ENCODE measurements around the gene EGFL6. TPM values are rescaled to one million over a fixed set of nuclear protein-coding genes. Genes with fewer than 3 reads are reported as not detected.

EGFL6 gene, protein sequence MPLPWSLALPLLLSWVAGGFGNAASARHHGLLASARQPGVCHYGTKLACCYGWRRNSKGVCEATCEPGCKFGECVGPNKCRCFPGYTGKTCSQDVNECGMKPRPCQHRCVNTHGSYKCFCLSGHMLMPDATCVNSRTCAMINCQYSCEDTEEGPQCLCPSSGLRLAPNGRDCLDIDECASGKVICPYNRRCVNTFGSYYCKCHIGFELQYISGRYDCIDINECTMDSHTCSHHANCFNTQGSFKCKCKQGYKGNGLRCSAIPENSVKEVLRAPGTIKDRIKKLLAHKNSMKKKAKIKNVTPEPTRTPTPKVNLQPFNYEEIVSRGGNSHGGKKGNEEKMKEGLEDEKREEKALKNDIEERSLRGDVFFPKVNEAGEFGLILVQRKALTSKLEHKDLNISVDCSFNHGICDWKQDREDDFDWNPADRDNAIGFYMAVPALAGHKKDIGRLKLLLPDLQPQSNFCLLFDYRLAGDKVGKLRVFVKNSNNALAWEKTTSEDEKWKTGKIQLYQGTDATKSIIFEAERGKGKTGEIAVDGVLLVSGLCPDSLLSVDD
- polyA plus RNA-seq (2012; ENCODE audit: insufficient read depth, insufficient read length) = not detected

- H3K4me3 ChIP-seq (ENCODE audit: low read length) = no peak within 1 kb of the TSS
- no peak for DNase-seq (ENCODE audit: low read depth, low spot score)
Observed at GRCh38 chrX:13569479-13570260, at the start of gene EGFL6. Gene EGFL6 (plus strand): TSS chrX:13569601. CDS start chrX:13569862, 261 bp downstream.

GRCh38 chrX:13520351-13520750, 49.0 kb upstream of the EGFL6 start:
- DNase-seq (ENCODE audit: low read depth, low spot score) = no peak

GRCh38 chrX:13520936-13521335, 48.5 kb upstream of the EGFL6 start:
- no peak overlapping the region for H3K4me3 ChIP-seq (ENCODE audit: low read length)
- DNase-seq (ENCODE audit: low read depth, low spot score) = no peak

More at GRCh38 chrX:13520351-13520750, 49.0 kb upstream of the EGFL6 start:
- H3K4me3 ChIP-seq (ENCODE audit: low read length) = no peak overlapping the region

GRCh38 chrX:13522811-13523210, 46.6 kb upstream of the EGFL6 start:
- no peak for DNase-seq (ENCODE audit: low read depth, low spot score)

GRCh38 chrX:13533726-13534125, 35.7 kb upstream of the EGFL6 start:
- DNase-seq (ENCODE audit: low read depth, low spot score) = no peak
- no peak overlapping the region for H3K4me3 ChIP-seq (ENCODE audit: low read length)

More at GRCh38 chrX:13522811-13523210, 46.6 kb upstream of the EGFL6 start:
- no peak overlapping the region for H3K4me3 ChIP-seq (ENCODE audit: low read length)

GRCh38 chrX:13535376-13536165, 33.8 kb upstream of the EGFL6 start:
- no peak overlapping the region for H3K4me3 ChIP-seq (ENCODE audit: low read length)
- no peak for DNase-seq (ENCODE audit: low read depth, low spot score)

GRCh38 chrX:13536551-13536950, 32.9 kb upstream of the EGFL6 start:
- H3K4me3 ChIP-seq (ENCODE audit: low read length) = no peak overlapping the region
- no peak for DNase-seq (ENCODE audit: low read depth, low spot score)

DNA sequence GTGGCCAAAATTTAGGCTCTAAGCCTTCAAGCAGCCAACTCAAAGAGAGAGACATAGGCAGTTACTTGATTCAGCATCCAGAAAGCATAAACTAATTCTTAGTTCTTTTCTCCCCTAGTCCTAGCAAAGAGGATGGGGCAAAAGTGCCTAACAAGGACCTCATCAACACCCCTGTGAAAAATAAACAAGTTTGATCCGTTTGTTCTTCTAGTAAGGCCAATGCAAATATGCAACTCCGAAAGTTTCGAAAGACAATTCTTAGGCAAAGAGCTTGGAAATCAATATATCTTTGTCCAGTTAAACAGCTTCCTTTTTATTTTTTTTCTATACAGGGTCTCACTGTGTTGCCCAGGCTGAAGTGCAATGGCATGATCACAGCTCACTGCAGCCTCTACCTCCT, 31.0 kb upstream of the EGFL6 start:
- DNase-seq (ENCODE audit: low read depth, low spot score) = no peak

DNA sequence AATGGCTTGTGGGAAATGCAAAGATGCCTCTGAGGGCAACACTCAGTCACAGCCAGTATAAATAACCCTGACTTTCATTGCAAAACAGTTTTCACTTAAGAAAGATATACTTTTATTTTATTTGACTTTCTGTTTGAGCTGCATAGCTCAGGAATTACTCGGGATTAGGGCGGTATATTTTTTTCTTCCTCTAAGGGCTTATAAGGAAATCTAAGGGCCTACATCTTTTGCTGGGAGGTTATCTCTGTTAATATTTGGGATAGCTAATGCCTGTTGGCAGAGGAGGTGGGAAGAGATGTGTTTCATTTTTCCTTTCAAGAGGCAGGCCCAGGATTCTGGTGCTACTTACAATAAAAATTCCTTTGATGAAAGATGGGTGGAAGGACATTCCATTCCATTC, 28.8 kb upstream of the EGFL6 start:
- no peak overlapping the region for H3K4me3 ChIP-seq (ENCODE audit: low read length)
- no peak for DNase-seq (ENCODE audit: low read depth, low spot score)

More for the DNA sequence above, 31.0 kb upstream of the EGFL6 start:
- no peak overlapping the region for H3K4me3 ChIP-seq (ENCODE audit: low read length)

GRCh38 chrX:13545726-13546125, 23.7 kb upstream of the EGFL6 start:
- no peak for DNase-seq (ENCODE audit: low read depth, low spot score)
- no peak overlapping the region for H3K4me3 ChIP-seq (ENCODE audit: low read length)

- H3K4me3 ChIP-seq (ENCODE audit: low read length) = no peak overlapping the region
- DNase-seq (ENCODE audit: low read depth, low spot score) = no peak
Observed at GRCh38 chrX:13547671-13548070, 21.7 kb upstream of the EGFL6 start.

- H3K4me3 ChIP-seq (ENCODE audit: low read length) = no peak overlapping the region
Observed at GRCh38 chrX:13550346-13550745, 19.1 kb upstream of the EGFL6 start.

GRCh38 chrX:13551610-13552009, 17.8 kb upstream of the EGFL6 start:
- DNase-seq (ENCODE audit: low read depth, low spot score) = no peak
- H3K4me3 ChIP-seq (ENCODE audit: low read length) = no peak overlapping the region

More at GRCh38 chrX:13550346-13550745, 19.1 kb upstream of the EGFL6 start:
- DNase-seq (ENCODE audit: low read depth, low spot score) = no peak

DNA sequence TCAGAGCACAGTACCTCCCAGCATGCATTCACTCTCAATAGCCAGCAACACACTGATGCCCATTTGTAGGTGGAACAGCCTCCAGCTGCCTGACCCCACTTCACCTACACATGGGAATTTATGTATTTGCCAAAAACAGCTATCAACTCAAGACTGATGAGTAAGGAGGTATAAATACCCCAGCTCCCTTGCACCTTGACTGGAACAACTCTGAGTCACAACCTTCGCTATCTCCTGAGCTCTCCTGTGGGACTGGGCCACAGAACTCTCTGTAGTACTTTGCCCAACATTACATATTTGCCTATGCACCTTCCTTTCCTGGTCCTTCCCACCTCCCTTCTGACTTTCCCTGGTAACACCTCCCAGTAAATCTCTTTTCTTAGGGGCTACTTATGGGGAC, 16.5 kb upstream of the EGFL6 start:
- no peak overlapping the region for H3K4me3 ChIP-seq (ENCODE audit: low read length)
- DNase-seq (ENCODE audit: low read depth, low spot score) = no peak

- no peak for DNase-seq (ENCODE audit: low read depth, low spot score)
- H3K4me3 ChIP-seq (ENCODE audit: low read length) = no peak overlapping the region
Observed at GRCh38 chrX:13565511-13565910, 3.9 kb upstream of the EGFL6 start.

DNA sequence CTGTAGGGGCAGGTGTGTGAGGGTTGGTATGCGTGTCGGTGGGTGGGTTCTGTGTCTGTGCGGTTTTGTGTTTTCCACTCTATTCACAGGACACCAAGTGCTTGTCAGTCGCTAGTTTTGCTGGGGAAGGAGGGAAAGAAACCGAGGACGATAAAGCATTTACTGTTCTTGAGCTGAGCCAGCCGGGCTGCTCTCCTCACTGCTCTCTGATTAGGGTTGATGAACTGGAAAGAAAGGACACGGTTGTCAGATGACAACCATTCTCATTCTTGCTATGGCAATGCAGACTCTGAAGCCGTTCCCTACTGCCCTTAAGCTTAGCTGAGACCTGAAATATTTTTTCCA, 832 bp downstream of the EGFL6 start:
- no peak overlapping the region for H3K4me3 ChIP-seq (ENCODE audit: low read length)
- DNase-seq (ENCODE audit: low read depth, low spot score) = no peak

GRCh38 chrX:13571136-13571535, 1.7 kb downstream of the EGFL6 start:
- no peak overlapping the region for H3K4me3 ChIP-seq (ENCODE audit: low read length)
- no peak for DNase-seq (ENCODE audit: low read depth, low spot score)

DNA sequence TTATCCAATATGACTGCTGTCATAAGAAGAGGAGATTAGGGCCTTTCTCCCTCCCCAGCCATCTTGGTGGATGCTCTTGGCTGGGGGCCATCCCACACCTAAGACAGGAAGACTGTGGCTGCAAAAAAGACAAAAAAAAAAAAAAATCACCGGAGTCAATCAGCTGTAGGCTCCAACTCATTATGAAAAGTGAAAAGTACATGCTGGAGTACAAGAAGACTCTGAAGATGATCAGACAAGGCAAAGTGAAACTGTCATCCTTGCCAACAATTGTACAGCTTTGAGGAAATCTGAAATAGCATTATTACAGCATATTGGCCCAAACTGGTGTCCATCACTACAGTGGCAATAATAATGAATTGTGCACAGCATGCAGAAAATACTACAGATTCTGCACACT, 5.2 kb downstream of the EGFL6 start:
- peak; percentile 2 for DNase-seq (ENCODE audit: low read depth, low spot score)

GRCh38 chrX:13579661-13580060, 10.3 kb downstream of the EGFL6 start:
- DNase-seq (ENCODE audit: low read depth, low spot score) = no peak
- no peak overlapping the region for H3K4me3 ChIP-seq (ENCODE audit: low read length)

More for the DNA sequence above, 5.2 kb downstream of the EGFL6 start:
- no peak overlapping the region for H3K4me3 ChIP-seq (ENCODE audit: low read length)
